Tibial artery (tissue), 4 donors: ENCODE measurements around the gene MAB21L4.

Source experiments
- DNase-seq, 2 donors: peaks; one replicate each; pipeline ENCODE4 v3.0.0-alpha.2; 2019
- H3K27ac ChIP-seq, 2 donors: fragments of 200-600 bp; sonication (generic) in 1 of 2; 1 replicate in 1 of 2; 2 replicates in 1 of 2; pipeline ENCODE4 v1.5.1; 2018 to 2019; ENCODE audit warnings: mild to moderate bottlenecking in 1 of 2
- H3K27me3 ChIP-seq, 2 donors: fragments of 200-600 bp; sonication (generic) in 1 of 2; one replicate each; pipeline versions ENCODE4 v1.5.1 to v1.6.0; 2016 to 2019
- H3K36me3 ChIP-seq, 3 donors: fragments of 200-600 bp; sonication (generic) in 2 of 3; one replicate each; pipeline ENCODE4 v1.5.1; 2016 to 2019; ENCODE audit warnings: mild to moderate bottlenecking in 2 of 3
- H3K4me1 ChIP-seq, 4 donors: fragments of 200-600 bp; sonication (generic) in 2 of 4; 1 replicate in 3 of 4; 2 replicates in 1 of 4; pipeline ENCODE4 v1.5.1; 2016 to 2019
- H3K4me3 ChIP-seq, 2 donors: fragments of 200-600 bp; sonication (generic) in 1 of 2; 1 replicate in 1 of 2; 2 replicates in 1 of 2; pipeline ENCODE4 v1.5.1; 2018 to 2019; ENCODE audit warnings: mild to moderate bottlenecking in 2 of 2
- H3K9me3 ChIP-seq, 3 donors: fragments of 200-600 bp; sonication (generic) in 1 of 3; one replicate each; pipeline ENCODE4 v1.5.1; 2016 to 2019
- intact Hi-C: fragments of 100-400 bp; cut with DNase I; formaldehyde crosslinking; loops from one replicate; pipeline ENCODE4 v1.15.0; 2023; ENCODE audit warnings: low total_unique reads
- TF ChIP-seq, protein P1 (sequence below), 2 experiments: fragments of 200-600 bp in 1 of 2; fragments of 450-650 bp in 1 of 2; IDR thresholded peaks; one replicate each; pipeline ENCODE4 v1.5.1; 2017 to 2019; ENCODE audit warnings: antibody characterized with exemption in 2 of 2, mild to moderate bottlenecking in 1 of 2, moderate library complexity in 1 of 2

Gene MAB21L4

DNA sequence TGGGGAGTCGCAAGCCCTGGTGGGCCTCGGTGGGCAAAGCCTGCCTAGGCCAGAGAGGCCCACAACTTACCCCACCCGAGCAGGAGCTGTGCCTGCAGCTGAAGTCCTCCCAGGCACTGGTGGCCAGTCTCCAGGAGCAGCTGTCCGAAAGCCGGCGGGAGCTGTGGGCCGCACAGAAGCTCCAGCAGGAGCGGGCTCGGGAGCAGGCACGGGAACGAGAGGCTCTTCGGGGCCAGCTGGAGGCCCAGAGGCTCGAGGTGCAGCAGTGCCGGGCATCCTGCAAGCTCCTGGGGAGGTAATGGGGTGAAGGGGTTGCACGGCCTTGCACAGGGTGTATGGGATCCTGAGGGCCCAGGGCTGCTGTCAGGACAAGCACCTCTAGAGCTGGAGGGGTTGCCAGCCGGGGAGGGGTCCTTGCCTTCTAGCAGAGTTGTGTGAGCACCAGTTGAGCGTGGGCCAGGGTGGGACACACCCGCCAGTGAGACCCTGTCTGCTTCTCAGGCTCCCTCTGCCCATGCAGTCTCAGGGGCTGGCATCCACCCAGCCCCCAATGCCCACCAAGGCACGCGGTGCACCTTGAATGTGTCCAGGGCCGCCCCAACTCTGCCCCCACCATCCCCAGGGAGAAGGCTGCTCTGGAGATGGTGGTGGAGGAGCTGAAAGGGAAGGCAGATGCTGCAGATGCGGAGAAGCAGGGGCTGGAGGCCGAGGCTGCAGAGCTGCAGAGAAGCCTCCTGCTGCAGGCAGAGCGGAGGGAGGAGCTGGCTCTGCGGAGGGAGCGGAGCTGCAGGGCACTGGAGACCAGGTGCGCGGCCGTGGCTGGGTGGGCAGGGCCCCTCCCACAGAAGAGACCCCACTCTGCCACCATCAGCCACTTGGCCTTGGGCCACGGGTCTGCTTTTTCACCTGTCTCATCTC, 37.4 kb upstream of the MAB21L4 start:
- no peak overlapping the region for H3K27ac ChIP-seq
- peak; percentile 13 to 59 for DNase-seq
- TF ChIP-seq, protein P1, sequence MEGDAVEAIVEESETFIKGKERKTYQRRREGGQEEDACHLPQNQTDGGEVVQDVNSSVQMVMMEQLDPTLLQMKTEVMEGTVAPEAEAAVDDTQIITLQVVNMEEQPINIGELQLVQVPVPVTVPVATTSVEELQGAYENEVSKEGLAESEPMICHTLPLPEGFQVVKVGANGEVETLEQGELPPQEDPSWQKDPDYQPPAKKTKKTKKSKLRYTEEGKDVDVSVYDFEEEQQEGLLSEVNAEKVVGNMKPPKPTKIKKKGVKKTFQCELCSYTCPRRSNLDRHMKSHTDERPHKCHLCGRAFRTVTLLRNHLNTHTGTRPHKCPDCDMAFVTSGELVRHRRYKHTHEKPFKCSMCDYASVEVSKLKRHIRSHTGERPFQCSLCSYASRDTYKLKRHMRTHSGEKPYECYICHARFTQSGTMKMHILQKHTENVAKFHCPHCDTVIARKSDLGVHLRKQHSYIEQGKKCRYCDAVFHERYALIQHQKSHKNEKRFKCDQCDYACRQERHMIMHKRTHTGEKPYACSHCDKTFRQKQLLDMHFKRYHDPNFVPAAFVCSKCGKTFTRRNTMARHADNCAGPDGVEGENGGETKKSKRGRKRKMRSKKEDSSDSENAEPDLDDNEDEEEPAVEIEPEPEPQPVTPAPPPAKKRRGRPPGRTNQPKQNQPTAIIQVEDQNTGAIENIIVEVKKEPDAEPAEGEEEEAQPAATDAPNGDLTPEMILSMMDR (IDR thresholded peaks at IDR 0.05): no peak
- H3K9me3 ChIP-seq: peaks cover 0 to 12% (median 9%) of the 10 kb centered on the region in 3 donors
- no peaks in the 10 kb centered on the region for H3K36me3 ChIP-seq
- no peak overlapping the region for H3K4me3 ChIP-seq
- intact Hi-C loops: no loop called here
- H3K4me1 ChIP-seq: no peaks in the 10 kb centered on the region
- peaks cover 0 to 36% of the 10 kb centered on the region in 2 donors for H3K27me3 ChIP-seq

DNA sequence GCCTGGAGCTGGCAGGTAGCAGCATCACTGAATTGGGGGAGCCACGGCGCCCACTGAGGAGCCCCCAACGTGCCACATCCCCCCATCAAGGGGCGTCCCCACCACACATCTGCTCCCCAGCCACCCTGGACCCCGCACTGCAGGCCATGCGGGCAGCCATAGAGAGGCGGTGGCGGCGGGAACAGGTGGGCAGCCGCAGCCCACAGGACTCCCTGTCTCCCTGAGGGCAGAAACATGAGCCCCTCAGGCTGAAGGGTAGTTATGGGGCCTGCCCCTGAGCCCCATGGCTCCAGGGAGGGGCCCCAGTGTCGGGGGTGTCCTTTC, 36.7 kb upstream of the MAB21L4 start:
- no peak overlapping the region for H3K27ac ChIP-seq
- H3K9me3 ChIP-seq: peaks cover 0 to 17% (median 13%) of the 10 kb centered on the region in 3 donors
- no peak overlapping the region for H3K4me3 ChIP-seq
- DNase-seq: no peak
- H3K4me1 ChIP-seq: no peaks in the 10 kb centered on the region
- peaks cover 0 to 36% of the 10 kb centered on the region in 2 donors for H3K27me3 ChIP-seq
- intact Hi-C loops: no loop called here
- no peaks in the 10 kb centered on the region for H3K36me3 ChIP-seq
- TF ChIP-seq, protein P1 (IDR thresholded peaks at IDR 0.05): no peak

DNA sequence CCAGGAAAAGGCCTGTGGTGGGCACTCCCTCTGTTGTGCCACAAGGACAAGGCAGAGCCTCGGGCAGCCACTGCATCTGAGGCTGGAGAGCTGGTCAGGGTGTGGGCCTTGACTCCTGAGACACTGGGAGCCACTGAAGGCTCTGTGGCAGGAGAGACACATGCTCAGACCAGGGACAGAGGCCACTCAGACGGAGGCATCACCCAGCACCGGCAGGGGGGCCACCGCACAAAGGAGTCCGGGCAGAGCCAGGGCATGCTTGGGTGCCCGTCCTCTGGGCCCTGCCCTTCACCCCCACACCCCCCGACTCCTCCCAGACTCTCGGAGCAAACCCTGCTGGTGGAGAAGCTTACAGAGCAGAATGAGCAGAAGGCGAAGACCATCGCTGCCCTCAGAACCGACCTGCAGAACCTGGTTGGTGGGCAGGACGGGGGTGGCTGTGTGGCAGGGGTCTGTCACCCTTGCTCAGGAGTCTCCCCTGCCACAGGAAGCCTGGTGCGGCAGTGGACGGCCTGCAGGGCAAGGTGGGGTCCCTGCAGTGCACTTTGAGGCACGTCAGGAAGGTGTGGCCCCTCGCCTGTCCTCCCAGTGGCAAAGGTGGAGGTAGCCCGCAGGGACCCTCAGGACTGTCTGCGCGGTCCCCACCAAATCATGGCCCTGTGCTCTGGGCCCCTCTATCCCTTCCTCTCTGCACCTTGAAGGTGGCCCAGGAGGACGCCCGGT, 36.2 kb upstream of the MAB21L4 start:
- Histone ChIP-seq H3K4me3 (no peak overlapping the region), H3K36me3 (no peaks in the 10 kb centered on the region), H3K27me3 (peaks cover 0 to 36% of the 10 kb centered on the region in 2 donors), H3K4me1 (no peaks in the 10 kb centered on the region), H3K9me3 (peaks cover 0 to 22% (median 14%) of the 10 kb centered on the region in 3 donors), H3K27ac (no peak overlapping the region)
- DNase-seq: peak in 1 of 2 donors; percentile 17
- intact Hi-C loops: no loop called here
- TF ChIP-seq, protein P1 (IDR thresholded peaks at IDR 0.05): no peak

DNA sequence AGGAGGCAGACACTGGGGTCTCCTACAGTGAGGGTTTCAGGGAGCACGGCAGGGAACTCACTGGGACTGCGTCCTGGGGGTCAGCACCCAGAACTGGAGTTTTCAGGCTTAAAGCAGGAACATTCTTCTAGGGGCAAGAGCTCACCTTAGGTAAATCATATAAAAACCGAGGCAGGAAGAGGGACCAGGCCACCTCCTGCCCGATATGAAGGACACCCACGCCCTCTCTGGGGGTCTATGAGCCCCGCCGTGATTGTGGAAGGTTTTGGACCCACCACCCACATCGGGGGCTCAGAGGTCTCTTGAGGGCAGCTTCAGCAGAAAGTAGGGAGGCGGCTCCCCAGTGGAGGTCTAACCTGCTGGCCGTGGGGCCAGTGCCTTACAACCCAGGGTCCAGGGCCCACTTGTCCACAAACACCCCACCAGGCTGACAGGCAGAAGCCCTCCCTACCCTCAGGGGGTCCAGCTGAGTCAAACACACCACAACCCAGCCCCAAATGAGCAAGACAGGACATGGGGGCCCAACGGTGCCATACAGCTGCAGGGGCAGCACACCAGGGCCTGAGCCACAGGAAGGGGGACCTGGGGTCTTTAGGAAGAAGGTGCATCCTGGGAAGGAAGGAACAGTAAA, 35.5 kb upstream of the MAB21L4 start:
- intact Hi-C loops: no loop called here
- Histone ChIP-seq H3K4me1 (no peaks in the 10 kb centered on the region), H3K4me3 (no peak overlapping the region), H3K36me3 (no peaks in the 10 kb centered on the region), H3K27ac (no peak overlapping the region), H3K9me3 (peaks cover 0 to 18% (median 10%) of the 10 kb centered on the region in 3 donors), H3K27me3 (peaks cover 0 to 36% of the 10 kb centered on the region in 2 donors)
- no peak for DNase-seq
- TF ChIP-seq, protein P1 (IDR thresholded peaks at IDR 0.05): no peak

DNA sequence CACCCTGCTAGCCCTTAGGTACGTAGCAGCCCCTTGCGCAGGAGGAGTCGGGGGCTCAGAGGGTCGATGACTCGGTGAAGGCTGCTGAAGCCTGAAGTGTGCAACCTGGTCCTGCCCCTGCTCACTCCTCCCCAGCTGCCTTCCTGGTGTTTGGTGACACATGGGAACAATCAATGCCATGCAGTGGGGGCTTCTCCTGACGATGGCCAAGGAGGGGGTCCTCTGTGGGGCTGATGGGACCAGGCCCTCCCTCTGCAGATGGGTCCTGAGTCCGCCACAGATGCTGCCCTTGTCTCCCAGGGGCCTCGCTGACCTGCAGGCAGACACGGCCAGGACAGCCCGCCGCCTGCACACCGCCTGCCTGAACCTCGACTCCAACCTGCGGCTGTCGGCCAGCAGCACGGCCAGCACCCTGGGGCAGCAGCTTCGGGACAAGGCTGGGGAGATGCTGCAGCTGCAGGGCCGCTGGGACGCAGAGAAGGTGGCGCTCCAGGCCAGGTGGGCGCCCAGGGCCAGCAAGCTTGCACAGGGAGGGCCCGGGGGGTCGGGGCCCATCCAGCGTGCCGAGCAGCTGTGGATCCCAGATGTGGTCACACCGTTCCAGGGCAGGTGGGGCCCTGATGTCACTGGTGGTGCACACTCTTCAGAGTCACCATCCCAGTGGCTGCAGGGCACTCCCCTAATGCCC, 34.8 kb upstream of the MAB21L4 start:
- intact Hi-C loops: no loop called here
- H3K4me1 ChIP-seq: no peaks in the 10 kb centered on the region
- no peak overlapping the region for H3K27ac ChIP-seq
- peak in 1 of 2 donors; percentile 60 for DNase-seq
- no peaks in the 10 kb centered on the region for H3K36me3 ChIP-seq
- peaks cover 0 to 36% of the 10 kb centered on the region in 2 donors for H3K27me3 ChIP-seq
- TF ChIP-seq, protein P1 (IDR thresholded peaks at IDR 0.05): no peak
- H3K9me3 ChIP-seq: peaks cover 0 to 15% (median 10%) of the 10 kb centered on the region in 3 donors
- no peak overlapping the region for H3K4me3 ChIP-seq
